ENCODE results near the gene STIM1. TPM values are rescaled to one million over a fixed set of nuclear protein-coding genes. Genes with fewer than 3 reads are reported as not detected.

The STIM1 gene
- total RNA-seq, 1 experiment from 2014 or later: 28.3 TPM

- Histone ChIP-seq H3K27me3 (ENCODE audit: insufficient read depth, low read depth) (no peaks in the 10 kb centered on the region), H3K27ac (peak overlapping the region; percentile 94), H3F3A (ENCODE audit: insufficient read depth, low read depth) (peaks cover 28% of the 10 kb centered on the region), H2AFZ (no peak overlapping the region), H3K36me3 (ENCODE audit: low read depth) (no peaks in the 10 kb centered on the region), H3K4me1 (replicated peaks; ENCODE audit: insufficient read depth) (peaks cover 28% of the 10 kb centered on the region), H3K4me2 (peak overlapping the region; percentile 64; the same call in 1 of the 2 replicates), H3K9me3 (ENCODE audit: insufficient read depth, low read depth) (no peaks in the 10 kb centered on the region), H3K79me2 (ENCODE audit: low read depth) (peaks cover 37% of the 10 kb centered on the region), H4K20me1 (ENCODE audit: insufficient read depth) (no peaks in the 10 kb centered on the region), H3K4me3 (no peak overlapping the region), H3K9me2 (ENCODE audit: insufficient read depth) (no peaks in the 10 kb centered on the region)
- POLR2A ChIA-PET (ENCODE audit: unreplicated experiment): no interaction called here
- BruUV-seq (replicated peaks): no TSS peak
- no peak for TF ChIP-seq CTCF (conservative IDR thresholded peaks at IDR 0.05)
- no peak for TF ChIP-seq EZH2 (IDR thresholded peaks at IDR 0.05; ENCODE audit: low read depth)
- intact Hi-C loops (cut with micrococcal nuclease; ENCODE audit: unreplicated experiment): loop anchor here (1.0 kb wide), 1 partner anchor 29 kb away; no protein-coding TSS in a partner anchor
- CTCF ChIA-PET: no interaction called here
- DNase-seq: no peak
Observed at GRCh38 chr11:3876613-3877012, 21.1 kb downstream of the STIM1 start.

- no peak for TF ChIP-seq CTCF (conservative IDR thresholded peaks at IDR 0.05)
- TF ChIP-seq EZH2 (IDR thresholded peaks at IDR 0.05; ENCODE audit: low read depth): no peak
- intact Hi-C loops (cut with micrococcal nuclease; ENCODE audit: unreplicated experiment): loop anchor here (1.0 kb wide), 1 partner anchor 28 kb away; no protein-coding TSS in a partner anchor
- ChIA-PET CTCF (interaction anchor here (0.6 kb wide), 1 partner anchor 55 kb away, joined by 5 read pairs; no protein-coding TSS in a partner anchor), POLR2A (ENCODE audit: unreplicated experiment) (interaction anchor here (0.6 kb wide), 1 partner anchor 27 kb away, joined by 4 read pairs; no protein-coding TSS in a partner anchor)
- Histone ChIP-seq H3K9me3 (ENCODE audit: insufficient read depth, low read depth) (no peaks in the 10 kb centered on the region), H3F3A (ENCODE audit: insufficient read depth, low read depth) (peaks cover 28% of the 10 kb centered on the region), H3K36me3 (ENCODE audit: low read depth) (no peaks in the 10 kb centered on the region), H3K9me2 (ENCODE audit: insufficient read depth) (no peaks in the 10 kb centered on the region), H3K27me3 (ENCODE audit: insufficient read depth, low read depth) (no peaks in the 10 kb centered on the region), H2AFZ (0 out of 2 replicates have a peak overlapping the region, but pooled peaks have one; percentile 4), H3K4me2 (peak overlapping the region; percentile 64), H4K20me1 (ENCODE audit: insufficient read depth) (no peaks in the 10 kb centered on the region), H3K4me1 (replicated peaks; ENCODE audit: insufficient read depth) (peaks cover 28% of the 10 kb centered on the region), H3K27ac (peak overlapping the region; percentile 94), H3K4me3 (no peak overlapping the region; the same call in 1 of the 2 replicates), H3K79me2 (ENCODE audit: low read depth) (peaks cover 37% of the 10 kb centered on the region)
- no TSS peak for BruUV-seq (replicated peaks)
- DNase-seq: peak in 1 of 2 experiments; percentile 84
Observed at GRCh38 chr11:3877364-3878257, 22.1 kb downstream of the STIM1 start.

- Histone ChIP-seq H3K27me3 (ENCODE audit: insufficient read depth, low read depth) (no peaks in the 10 kb centered on the region), H3K9me2 (ENCODE audit: insufficient read depth) (no peaks in the 10 kb centered on the region), H3K4me1 (replicated peaks; ENCODE audit: insufficient read depth) (peaks cover 28% of the 10 kb centered on the region), H3K4me3 (no peak overlapping the region; the same call in 1 of the 2 replicates), H3K4me2 (peak overlapping the region; percentile 64), H4K20me1 (ENCODE audit: insufficient read depth) (no peaks in the 10 kb centered on the region), H2AFZ (no peak overlapping the region), H3K79me2 (ENCODE audit: low read depth) (peaks cover 37% of the 10 kb centered on the region), H3K27ac (peak overlapping the region; percentile 94), H3K9me3 (ENCODE audit: insufficient read depth, low read depth) (no peaks in the 10 kb centered on the region), H3K36me3 (ENCODE audit: low read depth) (no peaks in the 10 kb centered on the region), H3F3A (ENCODE audit: insufficient read depth, low read depth) (peaks cover 28% of the 10 kb centered on the region)
- intact Hi-C loops (cut with micrococcal nuclease; ENCODE audit: unreplicated experiment): no loop called here
- ChIA-PET CTCF (interaction anchor here (0.6 to 0.7 kb wide), 2 partner anchors 55 to 223 kb away, joined by 3 to 5 read pairs; no protein-coding TSS in a partner anchor), POLR2A (ENCODE audit: unreplicated experiment) (interaction anchor here (0.6 kb wide), 1 partner anchor 26 kb away, joined by 4 read pairs; no protein-coding TSS in a partner anchor)
- BruUV-seq (replicated peaks): no TSS peak
- DNase-seq: no peak
- no peak for TF ChIP-seq CTCF (conservative IDR thresholded peaks at IDR 0.05)
- TF ChIP-seq EZH2 (IDR thresholded peaks at IDR 0.05; ENCODE audit: low read depth): no peak
Observed at GRCh38 chr11:3878258-3878584, 22.8 kb downstream of the STIM1 start.
